PC-3 (cell line): ENCODE measurements around the gene LARP4B.

ENCODE experiments used
- CTCF ChIP-seq: fragments of 300-600 bp; sonication (generic); conservative IDR thresholded peaks from 2 replicates; pipeline ENCODE4 v1.5.1; 2017; ENCODE audit warnings: antibody characterized with exemption, low read depth, mild to moderate bottlenecking, low read length
- EZH2 ChIP-seq: fragments of 300-600 bp; sonication (generic); IDR thresholded peaks from one replicate; pipeline ENCODE4 v1.6.1; 2017; ENCODE audit warnings: antibody characterized with exemption, mild to moderate bottlenecking, low read length; ENCODE audit not compliant: unreplicated experiment
- EZH2phosphoT487 ChIP-seq: fragments of 300-600 bp; sonication (generic); IDR thresholded peaks from 2 replicates; pipeline ENCODE4 v1.6.1; 2018; ENCODE audit warnings: mild to moderate bottlenecking, antibody characterized with exemption, low read length, borderline replicate concordance

GRCh38 chr10:974038-974784 lies 42.7 kb upstream of the LARP4B start:
- no peak for TF ChIP-seq CTCF
- no peak for TF ChIP-seq EZH2phosphoT487
- no peak for TF ChIP-seq EZH2
